ENCODE data around the gene MFN1. TPM values are rescaled to one million over a fixed set of nuclear protein-coding genes. Genes with fewer than 3 reads are reported as not detected.
"Not testable (repeated sequence)": the region's sequence is repeated elsewhere in the genome, so short reads cannot be mapped to it uniquely, and the experiment has no call there.

The MFN1 gene
- total RNA-seq, 4 donors from 2014 or later: 32.7 to 97.0 (median 39.5) TPM

GRCh38 chr3:179302111-179302510 is 45.4 kb upstream of the MFN1 start:
- TF ChIP-seq POLR2AphosphoS5 (IDR thresholded peaks at IDR 0.05): no peak
- TF ChIP-seq CTCF (IDR thresholded peaks at IDR 0.05): no peak
- no peak for TF ChIP-seq POLR2A (IDR thresholded peaks at IDR 0.05)
- TF ChIP-seq EP300 (IDR thresholded peaks at IDR 0.05): no peak
- H3K36me3 ChIP-seq: no peaks in the 10 kb centered on the region
- H3K27me3 ChIP-seq: no peaks in the 10 kb centered on the region
- H3K4me3 ChIP-seq: no peak overlapping the region
- DNase-seq (ENCODE audit: low spot score in 2 of 2): no peak
- WGBS: 76% methylated on average over 7 of the region's 7 CpGs
- H3K4me1 ChIP-seq: no peaks in the 10 kb centered on the region
- H3K9me3 ChIP-seq: no peaks in the 10 kb centered on the region
- no peak overlapping the region for H3K27ac ChIP-seq

- no peaks in the 10 kb centered on the region for H3K4me1 ChIP-seq
- H3K4me3 ChIP-seq: no peak overlapping the region
- no peaks in the 10 kb centered on the region for H3K9me3 ChIP-seq
- H3K27ac ChIP-seq: no peak overlapping the region
- H3K27me3 ChIP-seq: no peaks in the 10 kb centered on the region
- H3K36me3 ChIP-seq: no peaks in the 10 kb centered on the region
- no peak for TF ChIP-seq POLR2AphosphoS5 (IDR thresholded peaks at IDR 0.05)
- no peak for TF ChIP-seq CTCF (IDR thresholded peaks at IDR 0.05)
- TF ChIP-seq POLR2A (IDR thresholded peaks at IDR 0.05): no peak
- no peak for TF ChIP-seq EP300 (IDR thresholded peaks at IDR 0.05)
- WGBS: 37% methylated on average over 2 of the region's 2 CpGs
- DNase-seq (ENCODE audit: low spot score in 2 of 2): no peak
These were observed 42.9 kb upstream of the MFN1 start for GRCh38 chr3:179304605-179305004.

- not testable (repeated sequence) for H3K27ac ChIP-seq; H3K9me3 ChIP-seq; H3K4me3 ChIP-seq; H3K36me3 ChIP-seq; DNase-seq (ENCODE audit: low spot score in 2 of 2); H3K4me1 ChIP-seq; H3K27me3 ChIP-seq
- WGBS: 65% methylated on average over 2 of the region's 2 CpGs
These were observed 40.1 kb upstream of the MFN1 start for GRCh38 chr3:179307362-179307761.

GRCh38 chr3:179308001-179308400 is 39.5 kb upstream of the MFN1 start:
- TF ChIP-seq POLR2A (IDR thresholded peaks at IDR 0.05): no peak
- no peak for TF ChIP-seq EP300 (IDR thresholded peaks at IDR 0.05)
- TF ChIP-seq POLR2AphosphoS5 (IDR thresholded peaks at IDR 0.05): no peak
- no peak for DNase-seq (ENCODE audit: low spot score in 2 of 2)
- Histone ChIP-seq H3K4me1 (no peaks in the 10 kb centered on the region), H3K27me3 (no peaks in the 10 kb centered on the region), H3K36me3 (no peaks in the 10 kb centered on the region), H3K4me3 (no peak overlapping the region), H3K27ac (no peak overlapping the region), H3K9me3 (no peaks in the 10 kb centered on the region)

- Histone ChIP-seq H3K9me3 (no peaks in the 10 kb centered on the region), H3K4me1 (no peaks in the 10 kb centered on the region), H3K36me3 (no peaks in the 10 kb centered on the region), H3K4me3 (no peak overlapping the region), H3K27me3 (no peaks in the 10 kb centered on the region), H3K27ac (no peak overlapping the region)
- DNase-seq (ENCODE audit: low spot score in 2 of 2): no peak
- 31% methylated on average over 1 of the region's 1 CpG for WGBS
- TF ChIP-seq CTCF (IDR thresholded peaks at IDR 0.05) (no peak), POLR2A (IDR thresholded peaks at IDR 0.05) (no peak), POLR2AphosphoS5 (IDR thresholded peaks at IDR 0.05) (no peak), EP300 (IDR thresholded peaks at IDR 0.05) (no peak)
These were observed 38.1 kb upstream of the MFN1 start for GRCh38 chr3:179309225-179310078.

- no peak for TF ChIP-seq POLR2A (IDR thresholded peaks at IDR 0.05)
- no peak for TF ChIP-seq EP300 (IDR thresholded peaks at IDR 0.05)
- no peak for TF ChIP-seq POLR2AphosphoS5 (IDR thresholded peaks at IDR 0.05)
- no peak for TF ChIP-seq CTCF (IDR thresholded peaks at IDR 0.05)
- Histone ChIP-seq H3K27me3 (no peaks in the 10 kb centered on the region), H3K4me3 (no peak overlapping the region), H3K27ac (no peak overlapping the region), H3K4me1 (peaks cover 19% of the 10 kb centered on the region), H3K36me3 (no peaks in the 10 kb centered on the region), H3K9me3 (no peaks in the 10 kb centered on the region)
- WGBS: 94% methylated on average over 2 of the region's 2 CpGs
- DNase-seq (ENCODE audit: low spot score in 2 of 2): no peak
These were observed 28.6 kb upstream of the MFN1 start for GRCh38 chr3:179318876-179319275.

Measured in suprapubic skin (tissue), 4 donors.